GM19455 (cell line): Measurements from ENCODE around the gene COL4A2.
A peak's percentile ranks its signal among the peaks of the same experiment; 100 is the strongest.

Experiments
- ATAC-seq: cut with Tn5 transposase; IDR thresholded peaks from one replicate; pipeline ENCODE4 v1.9.1; 2021; ENCODE audit not compliant: unreplicated experiment

The COL4A2 gene

DNA sequence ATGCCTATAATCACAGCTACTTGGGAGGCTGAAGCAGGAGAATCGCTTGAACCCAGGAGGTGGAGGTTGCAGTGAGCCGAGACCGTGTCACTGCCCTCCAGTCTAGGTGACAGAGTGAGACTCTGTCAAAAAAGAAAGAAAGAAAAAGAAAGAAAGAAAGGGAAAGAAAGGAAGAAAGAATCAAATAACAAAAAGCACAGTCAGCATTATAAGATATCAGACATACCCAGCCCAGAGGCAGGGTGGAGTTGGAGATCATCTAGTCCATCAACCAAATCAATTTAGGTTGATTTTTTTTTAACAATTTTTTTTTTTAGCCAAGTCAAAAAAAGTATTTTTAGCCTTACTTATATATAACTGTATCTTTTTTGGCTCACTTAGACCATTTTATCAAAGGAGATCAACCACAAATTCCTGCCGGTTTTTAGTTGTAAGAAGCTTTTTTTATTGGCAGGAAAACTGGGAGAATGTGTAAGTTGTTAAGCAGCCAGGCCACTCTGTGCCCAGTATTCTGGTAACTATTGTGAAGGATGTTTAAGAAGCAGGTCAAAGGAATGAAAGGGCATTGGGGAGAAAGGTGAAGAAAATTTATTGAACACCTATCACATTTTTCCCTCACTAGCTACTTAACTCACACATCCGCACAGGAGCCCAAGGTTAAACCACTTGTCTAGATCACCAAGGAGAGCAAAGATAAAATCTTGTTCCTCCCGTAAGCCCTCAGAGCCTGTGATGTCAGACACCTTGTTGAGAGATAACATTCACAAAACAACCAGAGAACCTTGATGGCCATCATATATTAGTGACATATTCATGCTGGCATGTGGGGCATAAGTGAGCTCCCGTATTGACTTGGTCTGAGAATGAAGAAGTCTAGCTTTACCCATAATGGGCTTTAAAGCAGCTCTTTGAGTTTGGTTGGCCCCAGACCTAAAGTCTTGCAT, 91.8 kb downstream of the COL4A2 start:
- no peak for ATAC-seq

DNA sequence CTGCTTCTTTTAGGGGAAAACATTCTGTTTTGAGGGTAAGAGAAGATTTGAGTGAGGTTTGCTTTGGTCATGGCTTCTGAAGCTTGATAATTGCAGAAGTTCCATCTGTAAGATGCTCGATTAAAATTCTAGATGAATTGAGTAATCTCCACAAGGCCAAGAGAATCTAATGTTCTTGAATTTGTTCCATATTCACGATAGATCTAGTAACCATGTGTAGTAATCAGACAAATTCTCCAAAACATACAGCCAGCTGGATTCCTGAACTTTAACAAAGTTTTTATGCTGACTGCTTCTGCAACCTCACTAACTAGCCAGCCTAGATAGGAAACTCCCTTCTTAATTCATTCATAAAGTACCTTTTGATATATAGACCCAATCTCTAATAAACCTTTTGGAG, 92.7 kb downstream of the COL4A2 start:
- ATAC-seq, result no peak

DNA sequence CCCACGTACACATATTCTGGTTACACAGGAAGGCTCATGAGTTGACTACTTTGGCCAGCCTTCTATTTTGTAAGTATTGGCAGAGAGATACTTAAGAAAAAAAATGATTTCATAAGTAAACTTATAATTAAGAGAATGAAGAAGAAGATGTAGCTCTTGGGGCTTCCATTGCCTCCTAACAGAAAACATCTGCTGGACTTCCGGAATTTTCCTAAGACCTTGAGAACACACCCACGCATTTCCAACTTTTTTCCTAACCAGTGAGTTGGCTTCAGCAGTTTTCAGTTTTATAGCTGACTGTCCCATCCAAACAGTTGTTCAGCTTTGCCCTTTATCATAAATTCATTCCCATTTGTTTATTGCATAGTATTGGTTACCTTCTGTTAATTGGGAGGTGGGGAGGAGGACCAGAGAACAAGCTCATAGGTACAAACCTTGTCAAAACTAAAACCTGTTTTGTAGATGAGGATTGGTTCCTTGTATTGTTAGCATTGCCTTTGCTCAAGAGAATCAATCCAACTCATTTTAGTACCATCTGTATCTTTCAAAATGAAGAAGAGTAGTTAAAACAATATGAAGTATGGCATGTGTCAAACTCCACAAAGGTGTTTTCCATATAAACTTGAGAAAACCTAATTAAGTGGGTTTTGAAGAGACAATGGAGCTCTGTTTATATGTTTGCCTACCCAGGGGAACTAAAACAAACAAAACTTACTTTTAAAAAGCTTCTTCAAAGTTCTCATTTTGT, 93.9 kb downstream of the COL4A2 start:
- ATAC-seq, result no peak

DNA sequence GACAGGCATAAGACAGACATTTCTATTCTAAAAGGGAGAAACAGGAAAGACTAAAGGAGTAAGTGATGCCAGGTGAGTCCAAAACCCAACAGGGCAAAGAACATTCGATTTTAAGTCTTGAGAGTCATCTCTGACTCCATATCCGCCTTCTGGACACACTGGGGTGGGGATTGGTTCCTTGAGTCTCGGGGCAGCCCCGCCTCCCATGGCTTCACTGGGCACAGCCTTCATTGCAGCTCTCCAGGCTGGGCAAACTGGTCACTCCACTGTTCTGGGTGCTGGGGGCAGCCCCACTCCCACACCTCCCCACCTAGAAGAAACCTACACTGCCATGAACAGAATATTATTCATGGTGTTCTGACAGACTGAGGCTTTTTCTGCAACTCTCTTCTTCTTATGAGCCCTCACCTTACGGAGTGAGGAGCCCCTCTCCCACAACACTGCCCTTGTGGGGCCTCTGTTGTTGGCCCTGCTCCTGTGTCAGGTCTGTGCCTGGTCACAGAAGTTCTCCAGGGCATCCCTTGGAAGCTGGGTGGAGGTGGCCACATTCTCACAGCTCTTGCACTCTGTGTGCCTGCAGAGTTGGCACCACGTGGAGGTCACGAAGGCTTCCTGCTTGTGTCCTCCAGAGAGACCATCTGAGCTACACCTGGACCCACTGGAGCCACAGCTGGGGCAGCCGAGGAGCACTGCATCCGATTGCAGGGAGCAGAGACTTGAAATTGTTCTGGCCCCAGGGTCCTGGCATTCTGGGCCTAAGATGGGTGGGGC, 95.4 kb downstream of the COL4A2 start:
- ATAC-seq, result no peak

DNA sequence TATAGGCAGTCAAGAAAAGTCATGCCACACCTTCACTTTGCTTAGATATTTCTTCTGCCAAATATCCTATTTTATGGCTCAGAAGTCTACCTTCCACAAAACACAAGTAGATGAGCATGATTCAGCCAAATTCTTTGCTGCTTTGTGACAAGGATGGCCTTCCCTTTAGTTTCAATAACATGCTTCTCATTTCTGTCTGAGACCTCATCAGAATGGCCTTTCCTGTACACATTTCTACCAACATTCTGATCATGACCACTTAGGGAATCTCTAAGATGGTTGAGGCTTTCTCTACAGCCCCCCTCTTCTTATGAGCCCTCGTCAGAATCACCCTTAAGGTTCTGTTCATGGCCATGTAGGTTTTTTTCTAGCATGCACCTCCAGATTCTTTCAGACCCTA, 96.2 kb downstream of the COL4A2 start:
- no peak for ATAC-seq

DNA sequence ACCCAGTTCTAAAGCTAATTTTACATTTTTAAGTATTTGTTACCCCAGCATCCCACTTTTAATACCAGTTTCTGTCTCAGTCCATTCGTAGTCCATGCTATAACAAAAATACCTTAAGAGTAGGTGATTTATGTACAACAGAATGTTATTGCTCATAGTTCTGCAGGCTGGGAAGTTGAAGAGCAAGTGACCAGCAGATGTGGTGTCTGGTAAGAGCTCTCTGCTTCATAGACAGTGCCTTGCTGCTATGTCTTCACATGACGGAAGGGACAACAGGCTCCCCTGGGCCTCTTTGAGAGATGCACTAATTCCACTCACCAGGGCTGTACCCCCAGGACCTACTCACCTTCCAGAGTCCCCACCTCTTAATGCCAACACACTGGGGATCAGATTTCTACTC, 96.6 kb downstream of the COL4A2 start:
- no peak for ATAC-seq

DNA sequence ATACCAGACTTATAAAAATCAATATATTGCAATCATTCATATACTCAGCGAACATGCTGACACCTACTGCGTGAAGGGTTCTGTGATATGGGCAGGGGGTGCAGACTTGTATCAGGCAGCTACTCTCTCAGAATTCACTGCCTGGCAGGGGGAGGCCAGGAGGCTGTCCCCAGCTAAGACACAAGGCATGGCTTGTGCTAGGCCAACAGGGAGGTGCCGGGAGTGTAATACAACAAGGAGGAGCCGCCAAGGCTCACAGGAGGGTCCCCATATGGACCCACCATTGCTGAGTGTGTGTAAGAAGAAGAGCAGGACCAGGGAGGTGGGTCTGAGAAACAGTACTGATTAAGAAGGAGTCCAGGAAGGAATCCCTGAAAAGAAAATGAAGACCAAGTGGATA, 97.2 kb downstream of the COL4A2 start:
- ATAC-seq, result no peak

DNA sequence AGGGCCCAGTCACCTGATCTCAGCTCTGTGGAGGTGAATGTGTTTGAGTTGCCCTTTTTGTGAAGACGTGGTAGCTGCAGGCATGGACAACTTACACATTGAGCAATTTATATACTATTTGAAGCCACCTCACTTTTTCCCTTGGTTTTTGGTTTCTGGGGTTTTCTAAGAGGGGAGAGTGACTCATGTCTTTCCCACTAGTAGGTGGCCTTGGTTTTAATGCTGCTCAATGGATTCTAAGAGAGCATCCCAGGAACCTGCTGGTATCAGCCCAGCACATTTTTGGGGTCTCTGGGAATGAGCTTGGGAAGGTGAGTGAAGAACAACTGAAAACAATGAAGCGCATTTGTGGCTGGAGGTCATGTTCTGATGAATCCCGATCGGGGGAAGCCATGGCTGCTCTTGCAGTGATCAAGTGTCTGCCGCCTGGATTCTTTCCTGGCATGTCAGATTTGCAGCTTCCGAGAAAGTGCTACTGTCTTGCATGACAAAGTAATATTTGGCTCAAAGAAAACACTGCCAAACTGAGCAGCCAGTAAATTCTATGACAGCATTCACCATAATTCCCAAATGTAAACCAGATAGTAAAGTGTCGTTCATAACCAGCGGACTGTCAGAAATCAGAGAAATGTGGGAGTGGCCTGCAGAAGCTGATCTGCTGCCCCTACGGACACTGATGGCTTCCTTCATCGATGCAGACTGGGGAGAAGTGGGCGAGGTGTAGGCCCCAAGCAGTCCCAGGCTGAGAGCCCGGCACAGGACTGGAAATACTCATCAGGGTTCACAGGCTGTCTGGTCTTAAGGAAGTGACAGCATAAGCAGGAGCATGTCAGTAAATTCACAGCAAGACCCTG, 98.7 kb downstream of the COL4A2 start:
- ATAC-seq, result no peak

DNA sequence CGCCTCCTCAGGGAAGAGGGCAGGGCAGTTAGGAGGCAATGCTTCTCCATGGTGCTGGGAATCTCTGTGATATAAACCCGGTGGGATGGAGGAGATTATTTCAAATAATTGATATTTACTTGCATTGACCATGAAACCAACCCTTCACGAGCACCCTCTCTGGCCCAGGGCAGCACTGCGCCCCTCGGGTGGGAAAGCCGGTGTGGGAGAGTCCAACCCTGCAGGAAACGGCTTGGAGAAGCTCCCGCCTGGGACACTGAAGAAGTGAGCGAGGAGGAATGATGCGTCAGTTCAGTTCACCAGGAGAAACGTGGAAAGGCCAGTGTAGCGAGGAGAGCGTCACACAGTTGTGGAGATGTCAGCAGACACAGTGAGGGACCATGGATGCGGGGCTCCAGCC, 99.9 kb downstream of the COL4A2 start:
- no peak for ATAC-seq

DNA sequence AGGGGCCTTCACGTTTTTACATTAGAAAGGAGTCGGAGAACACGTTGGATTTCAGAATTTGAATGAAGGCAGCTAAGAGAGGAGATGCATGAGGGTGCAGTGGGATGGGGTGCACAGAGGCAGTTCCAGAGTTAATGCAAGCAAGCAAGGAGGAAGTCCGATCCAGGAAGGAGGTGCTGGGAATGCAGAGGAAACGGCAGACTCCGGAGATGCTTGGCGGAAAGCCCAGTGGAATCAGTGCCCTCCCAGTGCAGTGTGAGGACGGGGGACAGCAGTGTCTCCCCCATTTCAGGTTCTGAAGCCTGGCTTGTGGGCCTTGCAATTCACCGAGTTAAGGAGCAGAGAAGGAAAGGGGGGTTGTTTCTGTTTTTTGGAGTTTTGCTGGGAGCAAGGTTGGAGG, 100.4 kb downstream of the COL4A2 start:
- ATAC-seq, result no peak

DNA sequence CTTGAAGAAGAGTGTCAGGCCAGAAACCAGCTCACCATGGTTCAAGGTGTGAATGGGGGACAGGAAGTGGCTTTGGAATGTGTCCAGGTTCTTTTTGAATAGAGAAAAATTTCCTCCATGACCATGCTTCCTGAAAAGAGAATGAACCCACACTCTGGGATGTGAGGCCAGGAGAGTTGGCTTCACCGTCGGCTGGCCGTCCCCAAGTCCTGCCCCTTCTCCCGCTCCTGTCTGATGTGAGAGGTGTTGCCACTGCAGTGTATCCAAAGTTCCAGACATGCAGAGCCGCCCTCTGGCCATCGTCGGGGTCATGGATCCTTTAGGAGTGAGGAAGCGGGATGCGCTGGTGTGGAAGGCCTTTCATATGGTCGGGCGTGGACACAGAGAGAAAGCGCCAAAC, 101.2 kb downstream of the COL4A2 start:
- ATAC-seq, result no peak

DNA sequence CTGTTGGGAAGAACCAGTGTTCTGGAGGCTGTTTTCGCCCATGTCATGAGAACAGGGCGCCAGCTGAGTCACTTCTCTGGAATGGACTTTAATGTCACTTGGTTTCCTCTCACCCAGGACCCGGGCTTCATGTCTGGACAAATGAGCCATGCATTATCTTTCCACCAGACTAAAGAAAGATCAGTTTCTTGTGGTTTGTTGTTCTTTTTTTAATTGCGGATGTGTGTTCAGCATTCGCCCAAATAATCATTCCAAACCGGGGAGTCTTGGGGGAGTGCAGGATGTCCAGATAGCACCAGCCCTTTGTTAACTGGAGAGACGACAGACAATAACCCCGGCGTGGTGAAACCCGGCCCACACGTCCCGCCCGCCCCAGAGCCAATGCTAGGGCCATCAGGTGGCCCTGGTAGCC, 102.5 kb downstream of the COL4A2 start:
- no peak for ATAC-seq

DNA sequence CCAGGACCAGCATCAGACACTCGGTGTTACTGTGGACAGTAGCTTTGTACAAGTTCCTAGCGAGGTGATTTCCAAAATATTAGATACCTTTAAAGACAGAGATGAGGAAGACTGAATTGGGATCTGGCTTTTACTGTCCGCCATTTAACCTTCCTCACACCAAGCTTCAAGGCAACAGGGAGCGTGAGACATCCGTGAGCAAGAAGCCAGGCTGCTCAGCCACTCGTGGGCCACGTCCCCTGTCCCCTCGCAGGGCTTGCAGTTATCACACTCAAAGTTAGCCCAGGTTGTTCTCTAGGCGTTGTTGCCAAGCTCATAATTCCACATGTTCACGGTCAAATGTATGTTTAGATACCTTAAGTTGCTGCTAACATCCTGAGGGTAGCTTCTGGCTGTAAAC, 102.9 kb downstream of the COL4A2 start:
- ATAC-seq, result no peak

DNA sequence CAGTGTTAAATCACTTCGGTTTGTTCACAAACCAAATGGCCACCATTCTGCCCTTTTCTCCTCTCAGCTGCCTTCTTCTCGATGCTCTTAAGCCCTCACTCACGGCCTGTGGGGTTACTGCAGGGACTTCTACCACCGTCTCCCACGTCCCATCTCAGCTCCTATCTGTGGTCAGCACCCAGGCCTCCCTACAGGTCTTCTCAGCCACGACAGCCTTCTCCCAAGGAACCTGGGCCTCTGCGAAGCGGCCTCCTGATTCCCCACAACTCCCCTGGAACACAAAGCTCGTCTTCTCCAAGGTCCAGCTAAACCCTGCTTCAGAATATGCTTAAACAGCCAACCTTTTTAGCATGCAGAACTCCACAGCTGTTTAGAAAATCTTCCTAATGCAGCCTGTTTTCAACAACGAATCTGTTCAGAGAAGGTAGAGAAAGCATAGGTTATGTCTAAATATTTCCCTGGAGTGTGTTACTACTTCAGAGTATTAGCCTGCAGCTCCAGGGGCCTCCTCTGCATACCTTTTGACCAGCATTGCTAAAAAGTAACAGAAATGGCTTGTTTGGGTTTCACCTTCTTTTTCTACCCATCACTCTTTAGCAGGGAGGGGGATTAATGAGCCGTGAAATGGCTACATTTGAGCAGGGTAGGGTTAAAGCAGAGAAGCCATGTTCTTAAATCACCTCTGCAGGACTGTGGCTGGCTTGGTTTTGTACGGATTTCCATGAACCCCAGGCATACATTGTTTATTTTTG, 104.0 kb downstream of the COL4A2 start:
- no peak for ATAC-seq

DNA sequence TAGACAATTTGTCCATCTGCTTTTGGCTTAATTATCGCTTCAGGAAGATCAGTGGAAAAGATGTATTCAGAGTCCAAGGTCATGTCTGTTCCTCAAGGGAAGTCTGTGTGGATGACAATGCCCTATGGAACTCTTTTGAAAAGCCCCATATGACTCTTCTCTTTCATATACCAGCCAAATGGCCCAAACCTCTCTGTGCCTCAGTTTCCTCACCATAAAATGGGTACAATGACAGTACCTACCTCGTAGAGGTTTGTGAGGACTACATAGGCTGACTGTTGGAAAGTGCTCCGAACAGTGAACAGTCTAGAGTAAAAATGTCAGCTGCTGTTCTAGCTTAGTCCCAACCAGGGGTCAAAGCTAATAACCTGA, 104.6 kb downstream of the COL4A2 start:
- peak; percentile 7 for ATAC-seq

DNA sequence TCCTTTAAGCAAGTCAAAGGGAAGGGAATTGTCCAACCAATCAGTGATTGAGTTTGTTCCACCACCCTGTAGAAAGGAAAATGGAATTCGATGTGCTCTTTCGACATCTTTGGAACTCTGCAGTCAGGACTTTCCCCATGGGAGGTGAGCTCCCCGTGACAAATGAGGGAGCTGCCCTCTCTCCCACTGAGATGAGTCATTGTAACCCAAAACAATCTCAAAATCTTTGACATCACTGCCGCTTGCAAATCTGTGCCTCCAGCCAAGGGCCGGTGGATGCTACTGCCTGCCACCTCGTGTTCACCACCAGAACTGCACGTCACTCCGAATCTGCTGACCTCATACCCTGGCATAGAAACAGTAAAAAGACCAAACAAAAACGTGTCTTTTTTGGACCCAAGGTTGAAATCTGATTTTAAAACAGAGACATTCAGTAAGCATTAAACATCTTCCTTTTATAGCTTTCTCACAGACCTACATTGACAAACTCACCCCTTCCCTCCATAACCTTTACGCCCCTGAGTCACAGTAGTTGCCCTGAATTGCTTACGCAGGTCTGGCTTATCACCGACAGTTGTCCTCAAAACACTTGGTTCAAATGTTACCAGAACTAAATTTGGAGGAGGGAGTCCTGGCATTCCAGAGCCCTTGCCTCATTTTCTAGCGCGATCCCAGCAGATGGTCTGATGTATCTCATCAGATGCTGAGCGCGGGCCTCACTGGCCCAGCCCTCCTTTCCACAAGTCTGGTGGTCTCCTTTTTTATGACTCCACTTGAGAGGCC, 105.2 kb downstream of the COL4A2 start:
- peak; percentile 95 for ATAC-seq

DNA sequence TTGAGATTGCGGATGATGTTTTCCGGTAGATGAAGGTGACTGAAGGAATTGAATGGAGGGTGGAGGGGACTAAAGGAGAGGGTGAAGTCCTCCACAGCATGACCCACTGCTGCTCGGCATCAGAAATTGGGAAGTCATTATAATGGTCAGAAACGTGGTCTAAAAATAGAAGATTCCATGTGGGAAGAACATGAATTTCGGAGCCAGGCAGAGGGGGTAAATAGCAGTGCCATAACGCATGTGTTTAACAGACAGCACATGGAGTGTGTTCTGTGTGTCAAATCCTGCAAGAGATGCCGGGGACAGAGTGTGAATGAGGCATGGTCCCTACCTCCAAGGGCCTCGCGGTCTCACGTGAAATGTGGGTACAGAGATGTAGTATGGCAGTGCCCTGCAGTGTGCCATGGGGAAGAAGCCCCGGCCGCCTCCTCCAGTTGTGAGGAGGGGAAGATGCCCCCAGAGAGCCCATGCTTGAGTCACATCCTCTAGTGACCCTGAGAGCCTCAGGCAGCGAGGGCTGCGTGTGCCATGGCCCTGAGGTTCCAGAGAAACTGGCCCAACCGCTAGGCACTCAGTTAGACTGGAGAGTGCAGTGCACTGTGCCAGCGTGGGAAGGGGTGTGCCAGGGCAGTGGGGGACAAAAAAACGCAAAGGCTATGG, 106.1 kb downstream of the COL4A2 start:
- ATAC-seq, result no peak

DNA sequence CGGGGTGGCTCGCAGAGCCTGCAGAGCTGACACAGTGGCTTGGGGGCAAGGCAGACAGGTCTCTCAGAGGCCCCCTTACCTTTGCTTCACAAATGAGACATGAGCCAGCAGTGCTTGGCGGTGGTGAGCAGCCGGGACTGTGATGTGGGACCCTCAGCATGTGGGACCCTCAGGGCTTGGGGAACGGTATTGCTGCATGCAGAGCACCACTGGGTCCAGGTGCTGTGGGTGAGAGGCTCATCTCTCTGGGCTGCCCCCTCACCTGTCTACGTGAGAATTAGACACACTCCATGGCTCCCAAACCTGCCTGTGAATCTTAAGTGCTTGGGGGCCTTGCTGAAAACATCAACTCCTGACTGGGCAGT, 106.6 kb downstream of the COL4A2 start:
- ATAC-seq, result no peak

DNA sequence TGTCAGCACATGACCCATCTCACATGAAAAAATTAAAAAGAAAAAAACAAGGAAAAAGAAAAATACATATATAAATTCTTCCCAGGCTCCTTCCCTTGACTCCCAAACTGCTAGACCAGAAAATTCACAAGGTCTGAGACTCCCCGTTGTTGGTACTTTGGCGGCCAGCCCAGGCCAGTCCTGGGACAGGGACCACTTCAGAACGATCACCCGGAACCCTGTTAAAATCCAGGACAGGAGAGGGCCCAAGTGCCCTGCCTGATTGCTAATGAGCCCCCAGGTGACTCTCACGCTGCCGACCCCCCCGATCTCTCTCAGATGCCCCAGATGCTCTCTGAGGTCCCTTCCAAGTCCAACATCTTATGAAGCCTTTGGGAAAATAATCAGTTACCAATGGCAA, 107.2 kb downstream of the COL4A2 start:
- ATAC-seq, result no peak
